Measurements from ENCODE around the gene TENM4.

GRCh38 chr11:79344753-79345294 lies 96.0 kb downstream of the TENM4 start:
- TF ChIP-seq PATZ1 (CRISPR knock-in tag; IDR thresholded peaks at IDR 0.05; ENCODE audit: borderline replicate concordance) (no peak), CSRNP3 (CRISPR knock-in tag; IDR thresholded peaks at IDR 0.05) (no peak)
